Measurements from ENCODE around the gene MPZL3.

GRCh38 chr11:118277312-118277711 is 25.1 kb upstream of the MPZL3 start:
- TF ChIP-seq EP300 (IDR thresholded peaks at IDR 0.05) (no peak), CTCF (IDR thresholded peaks at IDR 0.05) (no peak), POLR2AphosphoS5 (IDR thresholded peaks at IDR 0.05) (no peak), POLR2A (IDR thresholded peaks at IDR 0.05) (no peak)
